Fibroblast of upper back skin (primary cell): ENCODE measurements around the gene SCN4B.

ENCODE experiments used
- DNase-seq: peaks from one replicate; pipeline ENCODE4 v3.0.0-alpha.2; 2013

Gene SCN4B

GRCh38 chr11:118095493-118095892 is 57.1 kb downstream of the SCN4B start:
- no peak for DNase-seq

- no peak for DNase-seq
These were observed 59.6 kb downstream of the SCN4B start for GRCh38 chr11:118092907-118093571.

GRCh38 chr11:118091690-118092089 is 60.9 kb downstream of the SCN4B start:
- DNase-seq = no peak

GRCh38 chr11:118090545-118091162 is 62.0 kb downstream of the SCN4B start:
- no peak for DNase-seq

- DNase-seq = no peak
These were observed 64.1 kb downstream of the SCN4B start for GRCh38 chr11:118088531-118088930.

GRCh38 chr11:118087931-118088330 is 64.7 kb downstream of the SCN4B start:
- no peak for DNase-seq

GRCh38 chr11:118086913-118087768 is 65.5 kb downstream of the SCN4B start, which contains the start of gene SMIM35:
SMIM35 (minus strand) TSS chr11:118086963; CDS start chr11:118086757, 206 bp downstream.
- no peak for DNase-seq

GRCh38 chr11:118084656-118085055 is 68.0 kb downstream of the SCN4B start:
- DNase-seq = no peak

- DNase-seq = no peak
These were observed 68.4 kb downstream of the SCN4B start for GRCh38 chr11:118084247-118084646.
